GM04504 (cell line): ENCODE results near the gene IQGAP2.

ENCODE experiments used
- DNase-seq: peaks from one replicate; pipeline ENCODE4 v3.0.0-alpha.2; 2012; ENCODE audit warnings: low read depth

Gene IQGAP2

GRCh38 chr5:76451031-76451701 lies 48.1 kb downstream of the IQGAP2 start:
- no peak for DNase-seq

- DNase-seq: no peak
These were observed 52.5 kb downstream of the IQGAP2 start for GRCh38 chr5:76455531-76456133.

- no peak for DNase-seq
These were observed 53.2 kb downstream of the IQGAP2 start for GRCh38 chr5:76456258-76456657.

GRCh38 chr5:76457674-76458485 lies 54.8 kb downstream of the IQGAP2 start:
- DNase-seq: no peak

GRCh38 chr5:76458486-76458830 lies 55.4 kb downstream of the IQGAP2 start:
- no peak for DNase-seq

GRCh38 chr5:76460104-76460503 lies 57.0 kb downstream of the IQGAP2 start:
- no peak for DNase-seq

GRCh38 chr5:76462097-76462667 lies 59.1 kb downstream of the IQGAP2 start:
- DNase-seq: no peak

- DNase-seq: no peak
These were observed 64.1 kb downstream of the IQGAP2 start for GRCh38 chr5:76467216-76467615.

GRCh38 chr5:76468635-76469425 lies 65.7 kb downstream of the IQGAP2 start:
- no peak for DNase-seq

GRCh38 chr5:76469656-76470290 lies 66.7 kb downstream of the IQGAP2 start:
- DNase-seq: no peak

- DNase-seq: no peak
These were observed 67.9 kb downstream of the IQGAP2 start for GRCh38 chr5:76470976-76471375.

GRCh38 chr5:76471406-76471805 lies 68.3 kb downstream of the IQGAP2 start:
- DNase-seq: no peak

- no peak for DNase-seq
These were observed 68.9 kb downstream of the IQGAP2 start for GRCh38 chr5:76471987-76472334.

- DNase-seq: no peak
These were observed 69.4 kb downstream of the IQGAP2 start for GRCh38 chr5:76472335-76473008.

- DNase-seq: no peak
These were observed 69.9 kb downstream of the IQGAP2 start for GRCh38 chr5:76473009-76473336.

- DNase-seq: no peak
These were observed 70.6 kb downstream of the IQGAP2 start for GRCh38 chr5:76473661-76474060.

- no peak for DNase-seq
These were observed 71.3 kb downstream of the IQGAP2 start for GRCh38 chr5:76474377-76474776.

- no peak for DNase-seq
These were observed 72.3 kb downstream of the IQGAP2 start for GRCh38 chr5:76475385-76475784.

GRCh38 chr5:76475936-76476335 lies 72.9 kb downstream of the IQGAP2 start:
- no peak for DNase-seq

- no peak for DNase-seq
These were observed 73.5 kb downstream of the IQGAP2 start for GRCh38 chr5:76476474-76477038.

GRCh38 chr5:76477061-76477460 lies 74.0 kb downstream of the IQGAP2 start:
- no peak for DNase-seq
